ENCODE measurements around the gene PDCD4.

DNA sequence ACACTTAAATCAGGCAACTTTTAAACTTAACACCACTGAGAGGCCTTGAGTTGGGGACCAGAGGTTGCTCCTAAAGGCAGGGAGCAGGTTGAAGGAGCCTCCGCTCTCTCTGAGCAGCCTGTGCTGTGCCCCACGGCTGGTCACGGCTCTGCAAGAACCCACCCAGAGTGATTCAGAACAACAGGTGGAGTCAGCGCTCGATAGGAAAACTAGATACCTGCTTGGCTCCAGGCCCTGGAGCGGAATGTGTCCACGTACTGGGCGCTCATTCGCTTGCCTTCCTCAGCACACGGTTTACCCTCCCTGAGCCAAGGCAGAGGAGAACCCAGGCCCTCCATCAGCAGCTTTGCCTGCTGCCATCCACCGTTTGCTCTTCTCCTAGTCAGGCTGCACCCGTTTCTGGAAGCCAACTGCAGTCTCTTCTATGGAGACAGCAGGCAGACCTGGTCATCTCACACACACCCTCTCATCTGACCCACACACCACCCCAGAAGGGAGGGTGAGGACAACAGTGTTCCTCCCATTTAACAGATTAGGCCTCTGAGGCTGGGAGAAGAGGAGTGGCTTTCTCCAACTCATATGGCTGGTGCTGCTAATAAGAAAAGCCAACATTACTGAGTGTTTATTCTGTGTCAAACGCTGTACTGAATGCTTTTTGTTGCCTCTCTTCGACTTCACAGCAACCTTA, 37.6 kb upstream of the PDCD4 start:
- TF ChIP-seq, protein P1, sequence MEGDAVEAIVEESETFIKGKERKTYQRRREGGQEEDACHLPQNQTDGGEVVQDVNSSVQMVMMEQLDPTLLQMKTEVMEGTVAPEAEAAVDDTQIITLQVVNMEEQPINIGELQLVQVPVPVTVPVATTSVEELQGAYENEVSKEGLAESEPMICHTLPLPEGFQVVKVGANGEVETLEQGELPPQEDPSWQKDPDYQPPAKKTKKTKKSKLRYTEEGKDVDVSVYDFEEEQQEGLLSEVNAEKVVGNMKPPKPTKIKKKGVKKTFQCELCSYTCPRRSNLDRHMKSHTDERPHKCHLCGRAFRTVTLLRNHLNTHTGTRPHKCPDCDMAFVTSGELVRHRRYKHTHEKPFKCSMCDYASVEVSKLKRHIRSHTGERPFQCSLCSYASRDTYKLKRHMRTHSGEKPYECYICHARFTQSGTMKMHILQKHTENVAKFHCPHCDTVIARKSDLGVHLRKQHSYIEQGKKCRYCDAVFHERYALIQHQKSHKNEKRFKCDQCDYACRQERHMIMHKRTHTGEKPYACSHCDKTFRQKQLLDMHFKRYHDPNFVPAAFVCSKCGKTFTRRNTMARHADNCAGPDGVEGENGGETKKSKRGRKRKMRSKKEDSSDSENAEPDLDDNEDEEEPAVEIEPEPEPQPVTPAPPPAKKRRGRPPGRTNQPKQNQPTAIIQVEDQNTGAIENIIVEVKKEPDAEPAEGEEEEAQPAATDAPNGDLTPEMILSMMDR (IDR thresholded peaks at IDR 0.05): no peak
- TF ChIP-seq POLR2AphosphoS5 (IDR thresholded peaks at IDR 0.05) (no peak), EP300 (IDR thresholded peaks at IDR 0.05; ENCODE audit: low read depth) (no peak)

Data from transverse colon (tissue), 4 donors.